ENCODE data around the gene KCND2. TPM values are rescaled to one million over a fixed set of nuclear protein-coding genes. Genes with fewer than 3 reads are reported as not detected.

KCND2 gene
- total and polyA plus RNA-seq, 2 of the 8 experiments (the other 6 are each of a cell fraction or from before 2014, with no cell fraction given), result 4.6 to 7.7 TPM

GRCh38 chr7:120628251-120628650 lies 355.3 kb downstream of the KCND2 start:
- Histone ChIP-seq H3K27ac (ENCODE audit: low read depth, low read length) (no peak overlapping the region), H3K4me2 (ENCODE audit: insufficient read depth in 1 of 2, low read depth in 2 of 2, low read length in 2 of 2) (no peak overlapping the region), H2BK15ac (ENCODE audit: low read length) (no peak overlapping the region), H4K20me1 (replicated peaks in 1 of 2; ENCODE audit: control insufficient read depth in 1 of 2, insufficient read depth in 2 of 2, low read length in 2 of 2) (no peaks in the 10 kb centered on the region), H3K79me2 (ENCODE audit: control insufficient read depth in 1 of 2, insufficient read depth in 2 of 2, low read length in 2 of 2) (no peaks in the 10 kb centered on the region), H4K8ac (ENCODE audit: extremely low read depth, insufficient read depth, low read length) (no peak overlapping the region), H3K23ac (ENCODE audit: insufficient read length) (no peak overlapping the region), H3K9ac (replicated peaks in 1 of 4; ENCODE audit: extremely low read depth in 1 of 4, low read depth in 3 of 4, low read length in 3 of 4) (no peak overlapping the region), H3K36me3 (ENCODE audit: control insufficient read depth in 2 of 4, insufficient read depth in 4 of 4, low read length in 3 of 4) (no peaks in the 10 kb centered on the region), H3K56ac (replicated peaks; ENCODE audit: insufficient read length, low read depth, low read length) (no peak overlapping the region), H3K4me1 (replicated peaks in 1 of 4; ENCODE audit: control insufficient read depth in 3 of 4, insufficient read depth in 4 of 4, low read length in 3 of 4) (no peaks in the 10 kb centered on the region), H4K5ac (ENCODE audit: insufficient read length, low read depth, low read length) (no peak overlapping the region), H3K79me1 (ENCODE audit: low read depth, low read length) (no peaks in the 10 kb centered on the region), H3K18ac (ENCODE audit: extremely low read depth, low read length) (no peak overlapping the region), H2BK120ac (replicated peaks; ENCODE audit: low read depth, low read length) (no peak overlapping the region), H2AFZ (ENCODE audit: low read length) (no peak overlapping the region), H3K14ac (ENCODE audit: insufficient read length) (no peak overlapping the region), H4K91ac (replicated peaks; ENCODE audit: insufficient read length, low read length) (no peak overlapping the region), H2BK12ac (ENCODE audit: low read depth, low read length) (no peak overlapping the region), H2BK5ac (ENCODE audit: low read depth, low read length) (no peak overlapping the region), H2AK5ac (ENCODE audit: low read depth, low read length) (no peak overlapping the region), H3K9me3 (ENCODE audit: insufficient read depth in 2 of 2, low read depth in 1 of 2, low read length in 1 of 2) (no peaks in the 10 kb centered on the region), H3K27me3 (replicated peaks in 1 of 4; ENCODE audit: control insufficient read depth in 3 of 4, extremely low read depth in 1 of 4, insufficient read depth in 3 of 4, low read length in 3 of 4) (no peaks in the 10 kb centered on the region), H3K23me2 (ENCODE audit: low read depth, low read length) (no peaks in the 10 kb centered on the region), H3K4me3 (ENCODE audit: extremely low read depth in 1 of 4, insufficient read depth in 2 of 4, low read depth in 3 of 4, low read length in 4 of 4) (no peak overlapping the region), H2BK20ac (ENCODE audit: low read length) (no peak overlapping the region), H3K4ac (replicated peaks; ENCODE audit: insufficient read length, low read depth, low read length) (no peak overlapping the region)
- CTCF ChIA-PET (ENCODE audit: partially characterized antibody), result interaction anchor here (0.7 kb wide), 1 partner anchor 609 kb away, joined by 3 read pairs; no protein-coding TSS in a partner anchor
- DNase-seq (ENCODE audit: low read depth in 1 of 2, low spot score in 2 of 2) (no peak), FAIRE-seq (no peak)
- WGBS, 2 experiments (ENCODE audit: extremely low coverage in 1 of 2, insufficient coverage in 1 of 2, insufficient read length in 1 of 2, insufficient replicate concordance in 2 of 2, low coverage in 1 of 2, low lambda C conversion rate in 2 of 2, missing lambda C conversion rate in 1 of 2), result 92% methylated on average over 1 of the region's 1 CpG; no CpG with 5 or more reads in 1 of the 2 experiments
- no peak for TF ChIP-seq TEAD4 (IDR thresholded peaks at IDR 0.05; ENCODE audit: low read depth, low read length)
- TF ChIP-seq SAP30 (IDR thresholded peaks at IDR 0.05; ENCODE audit: insufficient read depth, insufficient replicate concordance, low read length), result no peak
- TF ChIP-seq HDAC6 (IDR thresholded peaks at IDR 0.05; ENCODE audit: low read depth, low read length), result no peak
- TF ChIP-seq SIRT6 (IDR thresholded peaks at IDR 0.05; ENCODE audit: low read length), result no peak
- POLR2A ChIA-PET (ENCODE audit: partially characterized antibody), result no interaction called here
